ENCODE data around the gene SPTLC1.
"Not testable (repeated sequence)": the region's sequence is repeated elsewhere in the genome, so short reads cannot be mapped to it uniquely, and the experiment has no call there.

The SPTLC1 gene

GRCh38 chr9:92026206-92027002 is 88.8 kb downstream of the SPTLC1 start:
- DNase-seq = no peak

GRCh38 chr9:92021785-92022541 is 93.2 kb downstream of the SPTLC1 start:
- DNase-seq = not testable (repeated sequence)

- DNase-seq = no peak
These were observed 95.6 kb downstream of the SPTLC1 start for GRCh38 chr9:92019658-92020057.

- DNase-seq = no peak
These were observed 104.3 kb downstream of the SPTLC1 start for GRCh38 chr9:92010705-92011536.

- DNase-seq = not testable (repeated sequence)
These were observed 105.0 kb downstream of the SPTLC1 start for GRCh38 chr9:92010253-92010652.

GRCh38 chr9:92008041-92008440 is 107.2 kb downstream of the SPTLC1 start:
- DNase-seq = no peak

GRCh38 chr9:92004045-92004392 is 111.2 kb downstream of the SPTLC1 start:
- no peak for DNase-seq

- no peak for DNase-seq
These were observed 111.7 kb downstream of the SPTLC1 start for GRCh38 chr9:92003308-92004044.

- not testable (repeated sequence) for DNase-seq
These were observed 113.3 kb downstream of the SPTLC1 start for GRCh38 chr9:92001948-92002347.

GRCh38 chr9:92001244-92001643 is 114.0 kb downstream of the SPTLC1 start:
- DNase-seq = no peak

GRCh38 chr9:91995000-91995655 is 120.1 kb downstream of the SPTLC1 start:
- no peak for DNase-seq

GRCh38 chr9:91994422-91994821 is 120.8 kb downstream of the SPTLC1 start:
- DNase-seq = no peak

- DNase-seq = no peak
These were observed 122.7 kb downstream of the SPTLC1 start for GRCh38 chr9:91992461-91993041.

- DNase-seq = no peak
These were observed 123.4 kb downstream of the SPTLC1 start for GRCh38 chr9:91991721-91992341.

GRCh38 chr9:91986248-91986647 is 129.0 kb downstream of the SPTLC1 start:
- DNase-seq = no peak

GRCh38 chr9:91985692-91986091 is 129.5 kb downstream of the SPTLC1 start:
- DNase-seq = no peak
